ENCODE results near the gene PARVG. TPM values are rescaled to one million over a fixed set of nuclear protein-coding genes. Genes with fewer than 3 reads are reported as not detected.

Gene PARVG
- polyA plus RNA-seq, 1 donor from 2014 or later, result 120 TPM

- Mint-ChIP-seq H3K4me3 (no peak overlapping the region), H3K4me1 (peaks cover 0 to 1% (median 0%) of the 10 kb centered on the region in 3 donors), H3K9me3 (peaks cover 0 to 9% (median 0%) of the 10 kb centered on the region in 3 donors), H3K36me3 (peaks cover 4% of the 10 kb centered on the region), H3K27me3 (peaks cover 27% of the 10 kb centered on the region), H3K27ac (no peak overlapping the region)
Measured at GRCh38 chr22:44254811-44255210, 74.1 kb downstream of the PARVG start.

- H3K4me1 Mint-ChIP-seq, result peaks cover 0 to 1% (median 0%) of the 10 kb centered on the region in 3 donors
- peaks cover 4% of the 10 kb centered on the region for H3K36me3 Mint-ChIP-seq
- no peak overlapping the region for H3K27ac Mint-ChIP-seq
- H3K27me3 Mint-ChIP-seq, result peaks cover 29% of the 10 kb centered on the region
- no peak overlapping the region for H3K4me3 Mint-ChIP-seq
- H3K9me3 Mint-ChIP-seq, result no peaks in the 10 kb centered on the region
Measured at GRCh38 chr22:44256085-44256484, 75.4 kb downstream of the PARVG start.

- peaks cover 4% of the 10 kb centered on the region for H3K36me3 Mint-ChIP-seq
- H3K4me3 Mint-ChIP-seq, result no peak overlapping the region
- H3K9me3 Mint-ChIP-seq, result no peaks in the 10 kb centered on the region
- peaks cover 29% of the 10 kb centered on the region for H3K27me3 Mint-ChIP-seq
- H3K4me1 Mint-ChIP-seq, result peaks cover 0 to 1% (median 0%) of the 10 kb centered on the region in 3 donors
- no peak overlapping the region for H3K27ac Mint-ChIP-seq
Measured at GRCh38 chr22:44256556-44257485, 76.1 kb downstream of the PARVG start.

Other genes with a start within 250 kb of the PARVG start
- gene SAMM50, start 225.5 kb upstream of the PARVG start, polyA plus RNA-seq, result 79.5 TPM
- 22.8 TPM for gene PARVB, start 156.6 kb upstream of the PARVG start, polyA plus RNA-seq
- not detected for gene SHISAL1, start 132.0 kb downstream of the PARVG start, polyA plus RNA-seq